ENCODE data around the gene GALK2. TPM values are rescaled to one million over a fixed set of nuclear protein-coding genes. Genes with fewer than 3 reads are reported as not detected.

GALK2 gene
- total and polyA plus RNA-seq, 2 of the 8 experiments (the other 6 are each of a cell fraction or from before 2014, with no cell fraction given) = 8.7 to 16.1 TPM

GRCh38 chr15:49179433-49180190 lies 9.6 kb downstream of the GALK2 start:
- Histone ChIP-seq H2BK20ac (ENCODE audit: low read length) (no peak overlapping the region), H3K79me2 (ENCODE audit: control insufficient read depth in 1 of 2, insufficient read depth in 2 of 2, low read length in 2 of 2) (0 out of 4 replicates have a peak, but pooled peaks cover 0 to 5% of the 10 kb centered on the region in 2 experiments), H3K9ac (replicated peaks in 1 of 4; ENCODE audit: extremely low read depth in 1 of 4, low read depth in 3 of 4, low read length in 3 of 4) (no peak overlapping the region), H2AK5ac (ENCODE audit: low read depth, low read length) (no peak overlapping the region), H3K36me3 (ENCODE audit: control insufficient read depth in 2 of 4, insufficient read depth in 4 of 4, low read length in 3 of 4) (no peaks in the 10 kb centered on the region; a peak in 1 of 8 replicates), H3K23ac (ENCODE audit: insufficient read length) (no peak overlapping the region), H3K14ac (ENCODE audit: insufficient read length) (no peak overlapping the region), H3K9me3 (ENCODE audit: insufficient read depth in 2 of 2, low read depth in 1 of 2, low read length in 1 of 2) (peaks cover 3 to 4% of the 10 kb centered on the region in 2 experiments; a peak in 1 of 4 replicates), H2BK120ac (replicated peaks; ENCODE audit: low read depth, low read length) (no peak overlapping the region), H2AFZ (ENCODE audit: low read length) (no peak overlapping the region), H2BK15ac (ENCODE audit: low read length) (no peak overlapping the region), H3K23me2 (ENCODE audit: low read depth, low read length) (no peaks in the 10 kb centered on the region), H3K56ac (replicated peaks; ENCODE audit: insufficient read length, low read depth, low read length) (no peak overlapping the region), H4K5ac (ENCODE audit: insufficient read length, low read depth, low read length) (no peak overlapping the region), H3K18ac (ENCODE audit: extremely low read depth, low read length) (no peak overlapping the region), H3K27me3 (replicated peaks in 1 of 4; ENCODE audit: control insufficient read depth in 3 of 4, extremely low read depth in 1 of 4, insufficient read depth in 3 of 4, low read length in 3 of 4) (no peaks in the 10 kb centered on the region; a peak in 1 of 7 replicates), H3K27ac (ENCODE audit: low read depth, low read length) (no peak overlapping the region), H4K8ac (ENCODE audit: extremely low read depth, insufficient read depth, low read length) (no peak overlapping the region), H3K79me1 (ENCODE audit: low read depth, low read length) (peaks cover 3% of the 10 kb centered on the region; the same call in 1 of the 2 replicates), H3K4ac (replicated peaks; ENCODE audit: insufficient read length, low read depth, low read length) (no peak overlapping the region), H2BK12ac (ENCODE audit: low read depth, low read length) (no peak overlapping the region), H4K91ac (replicated peaks; ENCODE audit: insufficient read length, low read length) (no peak overlapping the region), H3K4me1 (replicated peaks in 1 of 4; ENCODE audit: control insufficient read depth in 3 of 4, insufficient read depth in 4 of 4, low read length in 3 of 4) (peaks cover 0 to 4% (median 0%) of the 10 kb centered on the region in 4 experiments; a peak in 2 of 7 replicates), H4K20me1 (replicated peaks in 1 of 2; ENCODE audit: control insufficient read depth in 1 of 2, insufficient read depth in 2 of 2, low read length in 2 of 2) (no peaks in the 10 kb centered on the region), H3K4me3 (ENCODE audit: extremely low read depth in 1 of 4, insufficient read depth in 2 of 4, low read depth in 3 of 4, low read length in 4 of 4) (no peak overlapping the region), H2BK5ac (ENCODE audit: low read depth, low read length) (no peak overlapping the region), H3K4me2 (ENCODE audit: insufficient read depth in 1 of 2, low read depth in 2 of 2, low read length in 2 of 2) (no peak overlapping the region)
- CTCF ChIA-PET (ENCODE audit: partially characterized antibody) = interaction anchor here (1.2 kb wide), 1 partner anchor 34 kb away, joined by 3 read pairs; no protein-coding TSS in a partner anchor
- FAIRE-seq (peak; percentile 7), DNase-seq (ENCODE audit: low read depth in 1 of 2, low spot score in 2 of 2) (no peak)
- 80% methylated on average over 1 of the region's 1 CpG; no CpG with 5 or more reads in 1 of the 2 experiments for WGBS, 2 experiments (ENCODE audit: extremely low coverage in 1 of 2, insufficient coverage in 1 of 2, insufficient read length in 1 of 2, insufficient replicate concordance in 2 of 2, low coverage in 1 of 2, low lambda C conversion rate in 2 of 2, missing lambda C conversion rate in 1 of 2)
- POLR2A ChIA-PET (ENCODE audit: partially characterized antibody) = interaction anchor here (0.8 to 2.4 kb wide), 4 partner anchors 10 to 46 kb away, joined by 3 to 11 read pairs (median 4); partner anchors contain the start of gene GALK2

Data from H1 (cell line).